SK-N-SH treated with all-trans-retinoic acid at 6 μM for 48 hours (cell line): ENCODE data around the gene DTNA.
A peak's percentile ranks its signal among the peaks of the same experiment; 100 is the strongest.

ENCODE experiments used
- ATAC-seq: fragments of 200-7000 bp; cut with Tn5 transposase; 3 replicates; pipeline ENCODE4 v1.9.1; 2020; ENCODE audit warnings: mild to moderate bottlenecking, moderate library complexity
- BACH2 ChIP-seq: fragments of 250-450 bp; sonication (Bioruptor Pico); IDR thresholded peaks from 2 replicates; pipeline ENCODE4 v1.9.0; 2021; ENCODE audit warnings: mild to moderate bottlenecking, borderline replicate concordance
- ESRRG ChIP-seq: fragments of 250-450 bp; sonication (Bioruptor Pico); IDR thresholded peaks from 2 replicates; pipeline ENCODE4 v1.6.1; 2021; ENCODE audit warnings: mild to moderate bottlenecking
- GLIS3 ChIP-seq: fragments of 250-450 bp; sonication (Bioruptor Pico); IDR thresholded peaks from 2 replicates; pipeline ENCODE4 v1.5.0; 2020; ENCODE audit warnings: mild to moderate bottlenecking, moderate library complexity
- ISL1 ChIP-seq: fragments of 250-450 bp; sonication (Bioruptor Pico); IDR thresholded peaks from 2 replicates; pipeline ENCODE4 v2.1.2; 2022; ENCODE audit warnings: mild to moderate bottlenecking, moderate library complexity
- OSR1 ChIP-seq: fragments of 250-450 bp; sonication (Bioruptor Pico); IDR thresholded peaks from 2 replicates; pipeline ENCODE4 v1.8.0; 2022; ENCODE audit warnings: moderate library complexity, mild to moderate bottlenecking, inconsistent platforms
- PPARA ChIP-seq: fragments of 250-450 bp; sonication (Bioruptor Pico); IDR thresholded peaks from 2 replicates; pipeline ENCODE4 v1.5.0; 2020; ENCODE audit warnings: mild to moderate bottlenecking, borderline replicate concordance
- SNAI2 ChIP-seq: fragments of 250-450 bp; sonication (Bioruptor Pico); IDR thresholded peaks from 2 replicates; pipeline ENCODE4 v1.5.0; 2020; ENCODE audit warnings: mild to moderate bottlenecking, moderate library complexity
- TCF4 ChIP-seq: fragments of 250-450 bp; sonication (Bioruptor Pico); IDR thresholded peaks from 2 replicates; pipeline ENCODE4 v1.8.0; 2021; ENCODE audit warnings: mild to moderate bottlenecking, moderate library complexity, borderline replicate concordance
- TOX ChIP-seq: fragments of 250-450 bp; sonication (Bioruptor Pico); IDR thresholded peaks from 2 replicates; pipeline ENCODE4 v1.8.0; 2021; ENCODE audit warnings: mild to moderate bottlenecking, moderate library complexity, borderline replicate concordance
- ZC3H10 ChIP-seq: fragments of 250-450 bp; sonication (Bioruptor Pico); IDR thresholded peaks from 2 replicates; pipeline ENCODE4 v1.5.1; 2021; ENCODE audit warnings: mild to moderate bottlenecking, moderate library complexity
- ZFP3 ChIP-seq: fragments of 250-450 bp; sonication (Bioruptor Pico); IDR thresholded peaks from 2 replicates; pipeline ENCODE4 v1.5.0; 2020; ENCODE audit warnings: mild to moderate bottlenecking, moderate library complexity
- ZFP30 ChIP-seq: fragments of 450-650 bp; formaldehyde crosslinking; IDR thresholded peaks from 2 replicates; pipeline ENCODE4 v1.5.0; 2022; ENCODE audit warnings: mild to moderate bottlenecking, moderate library complexity
- ZNF70 ChIP-seq: fragments of 450-650 bp; formaldehyde crosslinking; IDR thresholded peaks from 2 replicates; pipeline ENCODE4 v1.5.0; 2020; ENCODE audit warnings: mild to moderate bottlenecking, moderate library complexity
- ZNF8 ChIP-seq: fragments of 450-650 bp; formaldehyde crosslinking; IDR thresholded peaks from 2 replicates; pipeline ENCODE4 v1.5.0; 2020; ENCODE audit warnings: mild to moderate bottlenecking, moderate library complexity
- TF ChIP-seq, protein P1 (sequence below): fragments of 250-450 bp; sonication (Bioruptor Pico); IDR thresholded peaks from 2 replicates; pipeline ENCODE4 v1.5.0; 2020; ENCODE audit warnings: mild to moderate bottlenecking, moderate library complexity
- TF ChIP-seq, protein P2 (sequence below): fragments of 250-450 bp; sonication (Bioruptor Pico); IDR thresholded peaks from 2 replicates; pipeline ENCODE4 v1.5.1; 2020; ENCODE audit warnings: low read depth, mild to moderate bottlenecking, moderate library complexity
- TF ChIP-seq, protein P3 (sequence below): fragments of 250-450 bp; sonication (Bioruptor Pico); IDR thresholded peaks from 2 replicates; pipeline ENCODE4 v1.8.0; 2020; ENCODE audit warnings: mild to moderate bottlenecking, moderate library complexity, borderline replicate concordance
- TF ChIP-seq, protein P4 (sequence below): fragments of 250-450 bp; sonication (Bioruptor Pico); IDR thresholded peaks from 2 replicates; pipeline ENCODE4 v1.5.1; 2021; ENCODE audit warnings: mild to moderate bottlenecking, moderate library complexity

Gene DTNA

DNA sequence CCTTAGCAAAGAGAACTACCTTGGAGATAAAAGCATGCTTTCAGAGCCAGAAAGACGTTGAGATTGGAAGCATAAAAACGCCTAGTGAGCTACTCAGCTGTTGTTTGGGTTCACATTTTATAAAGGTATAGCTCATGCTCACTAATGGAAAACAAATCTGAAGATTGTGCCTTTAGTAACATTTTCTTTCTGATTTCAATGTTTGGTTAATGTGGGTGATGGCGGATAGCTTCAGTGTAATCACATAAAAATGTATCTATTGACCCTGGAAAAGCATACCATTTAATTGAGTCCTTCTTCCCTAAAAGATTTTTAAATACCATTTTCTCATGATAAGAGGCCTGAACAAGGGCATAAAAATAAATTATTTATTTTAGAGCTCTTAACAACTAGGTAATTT lies 73.4 kb downstream of the DTNA start:
- no peak for TF ChIP-seq OSR1
- no peak for TF ChIP-seq ZC3H10 (CRISPR knock-in tag)
- TF ChIP-seq TOX (CRISPR knock-in tag), result no peak
- TF ChIP-seq ZNF8 (CRISPR knock-in tag), result no peak
- no peak for TF ChIP-seq ZFP30 (CRISPR knock-in tag)
- TF ChIP-seq ZNF70, result no peak
- TF ChIP-seq, protein P1, sequence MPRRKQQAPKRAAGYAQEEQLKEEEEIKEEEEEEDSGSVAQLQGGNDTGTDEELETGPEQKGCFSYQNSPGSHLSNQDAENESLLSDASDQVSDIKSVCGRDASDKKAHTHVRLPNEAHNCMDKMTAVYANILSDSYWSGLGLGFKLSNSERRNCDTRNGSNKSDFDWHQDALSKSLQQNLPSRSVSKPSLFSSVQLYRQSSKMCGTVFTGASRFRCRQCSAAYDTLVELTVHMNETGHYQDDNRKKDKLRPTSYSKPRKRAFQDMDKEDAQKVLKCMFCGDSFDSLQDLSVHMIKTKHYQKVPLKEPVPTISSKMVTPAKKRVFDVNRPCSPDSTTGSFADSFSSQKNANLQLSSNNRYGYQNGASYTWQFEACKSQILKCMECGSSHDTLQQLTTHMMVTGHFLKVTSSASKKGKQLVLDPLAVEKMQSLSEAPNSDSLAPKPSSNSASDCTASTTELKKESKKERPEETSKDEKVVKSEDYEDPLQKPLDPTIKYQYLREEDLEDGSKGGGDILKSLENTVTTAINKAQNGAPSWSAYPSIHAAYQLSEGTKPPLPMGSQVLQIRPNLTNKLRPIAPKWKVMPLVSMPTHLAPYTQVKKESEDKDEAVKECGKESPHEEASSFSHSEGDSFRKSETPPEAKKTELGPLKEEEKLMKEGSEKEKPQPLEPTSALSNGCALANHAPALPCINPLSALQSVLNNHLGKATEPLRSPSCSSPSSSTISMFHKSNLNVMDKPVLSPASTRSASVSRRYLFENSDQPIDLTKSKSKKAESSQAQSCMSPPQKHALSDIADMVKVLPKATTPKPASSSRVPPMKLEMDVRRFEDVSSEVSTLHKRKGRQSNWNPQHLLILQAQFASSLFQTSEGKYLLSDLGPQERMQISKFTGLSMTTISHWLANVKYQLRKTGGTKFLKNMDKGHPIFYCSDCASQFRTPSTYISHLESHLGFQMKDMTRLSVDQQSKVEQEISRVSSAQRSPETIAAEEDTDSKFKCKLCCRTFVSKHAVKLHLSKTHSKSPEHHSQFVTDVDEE, result no peak
- no peak for TF ChIP-seq PPARA
- TF ChIP-seq, protein P2, sequence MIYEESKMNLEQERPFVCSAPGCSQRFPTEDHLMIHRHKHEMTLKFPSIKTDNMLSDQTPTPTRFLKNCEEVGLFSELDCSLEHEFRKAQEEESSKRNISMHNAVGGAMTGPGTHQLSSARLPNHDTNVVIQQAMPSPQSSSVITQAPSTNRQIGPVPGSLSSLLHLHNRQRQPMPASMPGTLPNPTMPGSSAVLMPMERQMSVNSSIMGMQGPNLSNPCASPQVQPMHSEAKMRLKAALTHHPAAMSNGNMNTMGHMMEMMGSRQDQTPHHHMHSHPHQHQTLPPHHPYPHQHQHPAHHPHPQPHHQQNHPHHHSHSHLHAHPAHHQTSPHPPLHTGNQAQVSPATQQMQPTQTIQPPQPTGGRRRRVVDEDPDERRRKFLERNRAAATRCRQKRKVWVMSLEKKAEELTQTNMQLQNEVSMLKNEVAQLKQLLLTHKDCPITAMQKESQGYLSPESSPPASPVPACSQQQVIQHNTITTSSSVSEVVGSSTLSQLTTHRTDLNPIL, result no peak
- TF ChIP-seq ISL1 (CRISPR knock-in tag), result no peak
- no peak for TF ChIP-seq GLIS3 (CRISPR knock-in tag)
- TF ChIP-seq, protein P3, sequence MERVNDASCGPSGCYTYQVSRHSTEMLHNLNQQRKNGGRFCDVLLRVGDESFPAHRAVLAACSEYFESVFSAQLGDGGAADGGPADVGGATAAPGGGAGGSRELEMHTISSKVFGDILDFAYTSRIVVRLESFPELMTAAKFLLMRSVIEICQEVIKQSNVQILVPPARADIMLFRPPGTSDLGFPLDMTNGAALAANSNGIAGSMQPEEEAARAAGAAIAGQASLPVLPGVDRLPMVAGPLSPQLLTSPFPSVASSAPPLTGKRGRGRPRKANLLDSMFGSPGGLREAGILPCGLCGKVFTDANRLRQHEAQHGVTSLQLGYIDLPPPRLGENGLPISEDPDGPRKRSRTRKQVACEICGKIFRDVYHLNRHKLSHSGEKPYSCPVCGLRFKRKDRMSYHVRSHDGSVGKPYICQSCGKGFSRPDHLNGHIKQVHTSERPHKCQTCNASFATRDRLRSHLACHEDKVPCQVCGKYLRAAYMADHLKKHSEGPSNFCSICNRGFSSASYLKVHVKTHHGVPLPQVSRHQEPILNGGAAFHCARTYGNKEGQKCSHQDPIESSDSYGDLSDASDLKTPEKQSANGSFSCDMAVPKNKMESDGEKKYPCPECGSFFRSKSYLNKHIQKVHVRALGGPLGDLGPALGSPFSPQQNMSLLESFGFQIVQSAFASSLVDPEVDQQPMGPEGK (CRISPR knock-in tag), result no peak
- no peak for TF ChIP-seq BACH2 (CRISPR knock-in tag)

DNA sequence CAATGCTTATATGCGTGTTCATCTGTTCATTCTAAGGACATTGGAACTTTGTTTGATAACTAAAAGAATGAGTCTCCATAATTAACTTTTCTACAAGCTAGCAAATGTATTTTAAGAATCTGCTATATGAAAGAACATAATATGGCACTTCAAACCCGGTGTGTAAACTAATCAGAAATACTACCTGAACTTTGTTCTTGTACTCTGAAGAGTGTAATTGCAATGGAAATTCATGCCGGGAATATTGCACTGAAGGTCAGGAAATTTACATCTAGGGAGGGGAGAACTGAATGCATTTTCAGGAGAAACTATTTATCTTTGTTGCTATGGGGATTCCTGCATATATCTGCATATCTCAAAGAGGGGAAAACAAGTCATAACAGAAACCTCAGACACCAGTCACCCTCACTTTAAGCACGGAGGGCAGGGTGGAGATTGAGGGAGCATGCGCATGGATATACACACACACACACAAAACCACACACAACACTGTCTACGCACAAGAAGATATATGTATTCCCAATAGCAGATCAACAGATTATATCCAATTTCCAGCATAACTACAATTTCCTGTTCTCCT lies 76.2 kb downstream of the DTNA start:
- no peak for ATAC-seq
- TF ChIP-seq SNAI2 (CRISPR knock-in tag), result no peak
- no peak for TF ChIP-seq ISL1 (CRISPR knock-in tag)
- no peak for TF ChIP-seq ESRRG (CRISPR knock-in tag)
- TF ChIP-seq ZFP30 (CRISPR knock-in tag), result no peak
- TF ChIP-seq ZFP3 (CRISPR knock-in tag), result no peak
- TF ChIP-seq TCF4 (CRISPR knock-in tag), result no peak
- no peak for TF ChIP-seq OSR1
- TF ChIP-seq ZNF8 (CRISPR knock-in tag), result no peak
- TF ChIP-seq, protein P4, sequence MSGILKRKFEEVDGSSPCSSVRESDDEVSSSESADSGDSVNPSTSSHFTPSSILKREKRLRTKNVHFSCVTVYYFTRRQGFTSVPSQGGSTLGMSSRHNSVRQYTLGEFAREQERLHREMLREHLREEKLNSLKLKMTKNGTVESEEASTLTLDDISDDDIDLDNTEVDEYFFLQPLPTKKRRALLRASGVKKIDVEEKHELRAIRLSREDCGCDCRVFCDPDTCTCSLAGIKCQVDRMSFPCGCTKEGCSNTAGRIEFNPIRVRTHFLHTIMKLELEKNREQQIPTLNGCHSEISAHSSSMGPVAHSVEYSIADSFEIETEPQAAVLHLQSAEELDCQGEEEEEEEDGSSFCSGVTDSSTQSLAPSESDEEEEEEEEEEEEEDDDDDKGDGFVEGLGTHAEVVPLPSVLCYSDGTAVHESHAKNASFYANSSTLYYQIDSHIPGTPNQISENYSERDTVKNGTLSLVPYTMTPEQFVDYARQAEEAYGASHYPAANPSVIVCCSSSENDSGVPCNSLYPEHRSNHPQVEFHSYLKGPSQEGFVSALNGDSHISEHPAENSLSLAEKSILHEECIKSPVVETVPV (CRISPR knock-in tag), result no peak
- TF ChIP-seq, protein P3 (CRISPR knock-in tag), result no peak
- TF ChIP-seq ZNF70, result no peak
- TF ChIP-seq, protein P2, result no peak
- TF ChIP-seq BACH2 (CRISPR knock-in tag), result no peak
- TF ChIP-seq, all 23 proteins: peak for 0

More for the DNA sequence above, 73.4 kb downstream of the DTNA start:
- ATAC-seq, result no peak

DNA sequence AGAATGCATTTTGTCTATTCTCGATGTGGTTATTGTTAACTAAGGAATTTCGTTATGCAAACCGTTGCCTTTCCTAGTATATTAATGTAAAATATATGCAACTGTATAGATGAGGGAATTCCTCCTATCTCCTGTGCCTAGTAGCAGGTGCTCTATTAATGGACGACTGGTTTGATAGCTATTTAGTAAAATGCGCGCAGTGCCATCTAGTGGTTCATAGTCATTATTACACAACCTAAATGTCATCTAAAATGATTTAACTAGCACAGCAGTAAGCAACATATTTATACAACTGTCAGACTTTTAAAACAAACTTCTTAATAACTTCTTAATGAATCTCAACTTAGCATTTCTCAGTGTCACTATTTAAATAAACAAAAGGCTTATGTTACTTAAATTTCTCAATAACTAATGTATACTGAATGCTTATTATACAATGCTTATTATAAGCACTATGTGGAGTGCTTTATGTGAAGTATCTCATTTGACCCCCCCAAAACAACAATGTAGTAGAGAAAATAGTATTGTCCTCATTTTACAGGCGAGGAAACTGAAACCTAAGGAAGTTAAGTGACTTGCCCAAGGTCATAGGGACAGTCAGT lies 77.9 kb downstream of the DTNA start:
- TF ChIP-seq, protein P2, result no peak
- TF ChIP-seq SNAI2 (CRISPR knock-in tag), result 0 out of 2 replicates have a peak, but pooled peaks have one; percentile 18
- peak; percentile 78 for ATAC-seq
